ENCODE data around the gene SFRP4.
"Not testable (repeated sequence)": the region's sequence is repeated elsewhere in the genome, so short reads cannot be mapped to it uniquely, and the experiment has no call there.

The SFRP4 gene

DNA sequence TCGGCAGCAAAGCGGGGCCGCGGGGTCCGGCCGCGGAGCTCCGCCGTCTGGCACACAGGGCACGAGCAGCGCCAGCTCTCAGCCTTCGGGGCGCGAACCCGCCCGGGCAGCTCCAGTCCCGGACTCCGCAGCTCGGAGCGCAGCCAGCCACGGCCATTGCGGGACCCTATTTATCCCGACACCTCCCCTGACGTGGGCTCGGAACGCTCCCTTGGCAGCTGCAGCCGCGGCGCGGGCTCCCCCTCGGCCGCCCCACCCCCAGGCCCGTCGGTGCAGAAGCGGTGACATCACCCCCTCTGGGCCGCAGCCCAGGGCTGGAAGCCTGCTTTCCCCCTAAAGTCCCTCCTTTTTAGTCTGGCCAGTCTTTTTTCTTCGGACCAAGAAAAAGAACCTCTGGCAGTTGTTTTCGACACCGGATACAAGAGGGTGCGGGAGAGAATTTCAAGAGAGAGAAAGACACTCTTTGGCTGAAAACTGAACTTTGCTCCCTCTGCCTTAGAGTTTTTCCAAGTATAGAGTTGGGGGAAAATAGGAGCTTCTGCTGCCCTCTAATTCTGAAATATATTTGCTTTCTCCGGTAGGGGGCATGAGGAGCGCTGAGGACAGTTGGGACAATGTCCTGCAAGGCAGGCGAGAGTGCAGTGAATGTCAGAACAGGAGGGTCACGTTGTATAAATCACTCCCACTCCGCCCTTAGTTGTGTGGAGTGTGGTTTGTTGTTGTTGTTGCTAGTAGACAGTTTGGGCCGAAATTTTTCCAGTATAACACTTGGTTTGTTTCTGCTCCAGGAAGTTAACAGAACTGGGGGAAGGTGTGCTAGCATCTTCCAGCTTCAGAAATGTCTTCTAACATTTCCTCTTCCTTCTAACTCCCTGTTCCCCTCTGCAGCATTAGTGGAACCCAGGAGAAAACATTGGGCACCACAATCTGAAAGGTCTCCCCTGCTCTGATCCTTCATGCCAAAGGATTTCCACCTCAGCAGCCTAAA is at the start of gene SFRP4:
TSS of gene SFRP4 (minus strand) at position 145 of the 988 bp plus-strand sequence. CDS start 280 bp downstream, outside the sequence.
- no peak for DNase-seq

DNA sequence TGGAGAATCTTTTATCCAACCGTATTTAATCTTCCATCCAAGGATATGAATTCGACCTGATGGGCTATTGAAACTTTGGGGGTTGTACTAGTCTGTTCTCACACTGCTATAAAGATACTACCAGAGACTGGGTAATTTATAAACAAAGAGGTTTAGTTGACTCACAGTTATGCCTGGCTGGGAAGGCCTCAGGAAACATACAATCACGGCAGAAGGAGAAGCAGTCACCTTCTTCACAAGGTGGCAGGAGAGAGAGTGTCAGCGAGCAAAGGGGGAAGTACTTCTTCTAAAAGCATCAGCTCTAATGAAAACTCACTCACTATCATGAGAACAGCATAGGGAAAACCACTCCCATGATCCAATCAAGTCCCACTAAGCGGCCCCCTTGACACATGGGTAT is 47.6 kb upstream of the SFRP4 start:
- no peak for DNase-seq

DNA sequence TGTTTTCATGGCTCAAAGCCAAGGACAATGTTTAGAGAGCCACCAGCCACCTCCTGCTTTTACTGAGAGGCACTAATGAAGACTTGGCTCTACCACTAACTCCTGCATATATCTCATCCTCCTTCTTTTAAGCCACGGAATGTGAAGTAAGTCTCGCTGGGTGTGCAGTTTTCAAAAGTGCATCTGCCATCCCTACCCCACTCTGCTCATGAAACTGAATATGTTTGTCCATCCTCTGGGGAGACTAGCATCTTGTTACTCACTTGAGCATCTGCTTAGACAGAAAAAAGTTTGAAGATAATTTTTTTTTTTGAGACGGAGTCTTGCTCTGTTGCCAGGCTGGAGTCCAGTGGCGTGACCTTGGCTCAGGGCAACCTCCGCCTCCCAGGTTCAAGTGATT is 44.6 kb upstream of the SFRP4 start:
- no peak for DNase-seq

DNA sequence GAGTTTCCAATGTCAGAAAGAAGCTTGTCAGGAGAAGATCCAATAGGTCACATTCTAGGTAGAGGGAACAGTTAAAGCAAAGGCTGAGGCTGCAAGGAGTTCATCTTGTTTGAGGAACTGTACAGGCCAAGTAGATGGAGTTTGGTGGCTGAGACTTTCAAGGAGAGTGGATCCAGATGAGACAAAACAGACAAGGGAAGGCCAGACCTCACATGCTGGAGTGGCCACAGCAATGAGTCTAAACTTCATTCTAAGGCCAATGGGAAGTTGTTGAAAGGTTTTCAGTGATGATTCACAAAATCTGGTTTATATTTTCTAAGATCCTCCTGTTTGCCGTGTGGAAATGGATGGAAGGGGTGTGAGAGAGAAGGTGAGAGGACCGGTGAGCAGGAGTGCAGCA is 43.9 kb upstream of the SFRP4 start:
- DNase-seq: no peak

DNA sequence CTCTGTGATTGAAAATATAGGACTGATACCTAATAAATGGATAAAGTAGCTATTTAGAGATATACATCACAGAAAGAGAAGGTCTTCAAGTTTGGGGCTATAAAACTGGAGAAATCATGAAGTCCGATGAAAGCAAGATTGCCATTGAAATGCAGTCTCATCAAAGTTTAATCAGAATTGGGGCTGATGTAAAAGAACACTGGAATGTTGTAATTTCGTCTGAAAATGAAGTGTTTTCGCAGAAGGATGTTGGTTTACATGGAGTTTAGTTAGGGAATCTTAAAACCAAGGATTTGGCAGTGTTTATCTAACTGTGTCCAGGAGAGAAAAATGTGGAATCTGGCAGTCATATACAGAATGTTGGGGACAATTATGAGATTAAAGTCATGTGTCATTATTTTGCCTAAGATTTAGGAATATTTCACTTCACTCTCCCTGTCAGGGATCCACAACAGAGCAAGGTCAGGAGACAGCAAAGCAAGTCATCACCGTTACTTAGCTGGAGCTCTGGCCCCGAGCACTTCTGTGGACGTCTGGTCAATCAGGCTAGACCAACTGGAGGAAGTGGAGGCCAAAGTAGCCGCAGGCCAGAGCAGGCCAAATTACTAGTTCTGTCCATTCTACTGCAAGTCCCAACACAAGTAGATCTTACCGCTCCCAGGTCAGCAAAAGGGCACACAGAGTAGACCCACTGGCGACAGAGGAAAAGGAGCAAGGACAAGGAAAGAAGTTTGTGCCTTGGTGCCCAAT is 40.8 kb upstream of the SFRP4 start:
- no peak for DNase-seq

DNA sequence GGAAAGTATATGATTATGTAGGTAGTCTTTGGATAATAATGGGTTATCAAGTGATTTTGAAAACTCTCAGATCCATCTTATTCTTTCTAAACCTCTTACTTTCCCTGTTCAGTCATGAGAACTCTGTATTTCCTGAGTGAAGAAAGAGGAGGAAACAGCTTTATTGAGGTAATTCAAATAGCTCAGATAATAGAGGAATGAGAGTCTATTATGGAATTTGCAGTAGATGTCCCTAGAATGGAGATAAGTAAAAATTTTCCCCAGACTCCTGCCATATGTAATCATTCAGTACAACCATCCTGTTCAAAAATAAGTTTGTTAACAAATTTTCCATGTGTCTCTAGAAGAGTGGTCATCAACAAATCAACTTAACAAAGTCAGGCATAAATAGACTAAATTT is 40.2 kb upstream of the SFRP4 start:
- DNase-seq: no peak

DNA sequence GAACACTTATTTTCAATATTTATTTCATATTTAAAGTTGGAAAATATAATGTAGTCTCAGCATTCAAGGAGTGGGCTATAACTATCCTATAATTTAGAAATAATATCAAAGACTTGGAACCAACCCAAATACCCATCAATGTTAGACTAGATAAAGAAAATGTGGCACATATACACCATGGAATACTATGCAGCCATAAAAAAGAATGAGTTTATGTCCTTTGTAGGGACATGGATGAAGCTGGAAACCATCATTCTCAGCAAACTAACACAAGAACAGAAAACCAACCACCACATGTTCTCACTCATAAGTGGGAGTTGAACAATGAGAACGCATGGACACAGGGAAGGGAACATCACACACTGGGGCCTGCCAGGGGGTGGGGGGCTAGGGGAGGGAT is 37.6 kb upstream of the SFRP4 start:
- DNase-seq: not testable (repeated sequence)

DNA sequence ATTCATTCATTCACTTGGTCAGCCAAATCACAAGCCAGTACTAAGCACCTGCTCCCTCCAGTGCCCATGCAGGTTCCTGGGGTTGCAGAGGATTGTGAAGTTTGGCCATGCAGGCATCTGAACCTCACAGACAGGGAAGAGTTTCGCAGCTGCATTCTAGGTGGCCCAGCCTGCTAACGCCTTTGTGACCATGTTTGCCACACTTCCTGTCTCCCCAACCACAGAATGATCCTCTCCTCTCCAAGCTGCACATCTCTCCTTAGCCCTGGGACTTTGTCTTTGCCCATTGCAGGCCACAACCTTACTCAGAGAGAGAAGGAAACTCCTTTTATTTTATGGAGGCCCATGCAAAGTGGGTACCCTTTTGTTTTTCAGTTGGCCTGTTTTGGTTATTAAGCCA is 35.6 kb upstream of the SFRP4 start:
- no peak for DNase-seq

DNA sequence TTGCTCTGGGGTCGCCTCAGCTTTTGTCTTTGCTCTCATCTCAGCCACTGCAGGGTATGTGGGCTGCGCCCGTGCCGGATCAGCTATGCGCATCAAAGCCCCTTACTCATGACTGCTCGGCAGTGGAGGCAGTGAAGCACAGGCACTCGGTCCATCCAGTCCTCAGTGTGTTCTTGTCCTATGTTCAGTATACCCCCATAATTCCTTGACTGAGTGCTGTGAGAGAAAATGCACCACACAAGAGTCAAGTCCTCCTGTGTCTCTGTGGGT is 31.3 kb upstream of the SFRP4 start:
- no peak for DNase-seq

DNA sequence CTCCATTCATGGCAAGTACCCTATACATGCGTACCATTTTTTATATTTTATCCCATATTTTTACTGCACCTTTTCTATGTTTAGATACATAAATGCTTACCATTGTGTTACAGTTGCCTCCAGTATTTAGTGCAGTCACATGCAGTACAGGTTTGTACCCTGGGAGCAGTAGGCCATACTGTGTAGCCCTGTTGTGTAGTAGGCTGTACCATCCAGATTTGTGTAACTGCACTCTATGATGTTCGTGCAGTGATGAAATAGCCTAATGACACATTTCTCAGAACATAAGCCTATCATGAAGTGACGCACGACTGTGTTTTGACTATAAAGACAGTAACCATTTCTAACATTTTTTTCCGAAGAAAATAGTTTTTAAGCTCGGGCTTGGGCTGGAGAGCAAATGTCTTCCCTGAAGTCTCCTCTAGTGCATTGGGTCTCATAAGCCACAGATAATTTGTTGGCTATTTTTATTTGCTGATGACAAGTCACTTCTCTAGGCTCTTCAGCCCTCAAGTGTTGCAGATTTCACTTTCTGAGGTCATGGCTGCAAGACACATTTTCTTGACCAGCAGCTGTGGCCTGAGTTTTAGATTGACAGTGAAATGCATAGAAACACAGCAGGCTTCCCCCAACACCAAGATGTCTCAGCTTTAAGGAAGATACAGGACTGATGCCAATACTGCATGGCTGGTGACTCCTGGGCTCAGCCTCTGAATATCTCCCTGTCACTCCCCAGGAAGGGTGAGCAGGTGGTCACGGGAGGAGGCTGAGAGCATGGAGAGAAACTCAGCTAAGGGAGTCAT is 30.7 kb upstream of the SFRP4 start:
- DNase-seq: no peak

DNA sequence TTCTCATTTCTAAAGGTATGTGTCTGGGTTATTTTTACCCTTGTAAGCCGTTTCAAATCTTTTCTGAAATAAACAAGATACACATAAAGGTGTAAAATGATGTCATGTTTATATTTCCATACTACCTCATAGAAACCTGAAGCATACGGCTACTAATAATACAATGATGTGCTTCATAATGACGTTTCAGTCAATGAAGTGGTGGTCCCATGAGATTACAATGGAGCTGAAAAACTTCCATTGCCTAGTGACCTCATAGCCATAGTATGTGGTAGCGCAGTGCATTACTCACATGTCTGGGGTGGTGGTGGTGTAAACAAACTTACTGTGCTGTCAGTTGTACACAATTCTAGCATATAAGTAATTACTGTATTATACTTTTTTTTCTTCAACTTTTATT is 28.7 kb upstream of the SFRP4 start:
- DNase-seq: no peak

DNA sequence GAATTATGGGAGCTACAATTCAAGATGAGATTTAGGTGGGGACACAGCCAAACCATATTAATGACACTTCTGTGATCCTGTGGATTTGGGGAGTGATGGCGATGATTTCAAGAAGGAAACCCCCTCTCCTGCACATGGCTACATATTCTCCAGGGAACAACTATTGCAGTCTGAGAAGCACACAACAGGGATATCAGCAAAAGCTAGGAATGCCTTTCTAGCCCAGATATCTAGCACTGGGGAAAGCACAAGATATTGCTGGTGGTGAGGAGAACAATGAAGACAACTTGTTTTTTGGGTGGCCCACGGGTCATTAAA is 28.1 kb upstream of the SFRP4 start:
- DNase-seq: no peak

DNA sequence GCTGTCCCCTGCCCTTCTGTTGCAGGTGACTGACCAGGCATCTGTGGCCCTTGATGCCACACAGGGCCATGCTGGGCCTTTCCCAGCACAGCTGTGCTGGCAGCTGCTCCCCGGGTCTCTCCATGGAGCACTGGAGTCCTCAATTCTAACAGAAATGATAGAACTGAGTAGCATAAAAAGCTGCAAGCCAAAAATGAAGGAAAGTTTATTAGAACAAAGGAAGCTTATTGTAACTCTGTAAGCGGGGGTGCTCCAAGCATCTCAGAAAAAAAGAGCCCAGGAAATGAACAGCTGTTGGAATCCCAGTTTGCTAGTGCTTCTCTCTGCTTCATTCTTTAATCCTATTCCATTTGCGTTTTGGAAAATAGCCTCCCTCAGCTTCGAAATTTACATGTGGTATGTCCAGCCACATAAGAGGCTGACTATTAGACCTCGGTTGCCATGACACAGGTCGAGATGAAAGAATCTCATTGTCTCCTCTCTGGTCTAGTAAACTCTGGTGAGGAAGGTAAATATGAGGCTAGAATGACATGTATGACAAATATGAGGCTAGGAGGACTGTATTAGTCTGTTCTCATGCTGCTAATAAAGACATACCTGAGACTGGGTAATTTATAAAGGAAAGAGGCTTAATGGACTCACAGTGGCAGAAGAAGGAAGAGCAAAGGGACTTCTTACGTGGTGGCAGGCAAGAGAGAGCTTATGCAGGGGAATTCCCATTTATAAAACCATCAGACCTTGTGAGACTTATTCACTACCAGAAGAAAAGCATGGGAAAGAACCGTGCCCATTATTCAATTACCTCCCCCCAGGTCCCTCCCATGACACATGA is 27.5 kb upstream of the SFRP4 start:
- DNase-seq: no peak

DNA sequence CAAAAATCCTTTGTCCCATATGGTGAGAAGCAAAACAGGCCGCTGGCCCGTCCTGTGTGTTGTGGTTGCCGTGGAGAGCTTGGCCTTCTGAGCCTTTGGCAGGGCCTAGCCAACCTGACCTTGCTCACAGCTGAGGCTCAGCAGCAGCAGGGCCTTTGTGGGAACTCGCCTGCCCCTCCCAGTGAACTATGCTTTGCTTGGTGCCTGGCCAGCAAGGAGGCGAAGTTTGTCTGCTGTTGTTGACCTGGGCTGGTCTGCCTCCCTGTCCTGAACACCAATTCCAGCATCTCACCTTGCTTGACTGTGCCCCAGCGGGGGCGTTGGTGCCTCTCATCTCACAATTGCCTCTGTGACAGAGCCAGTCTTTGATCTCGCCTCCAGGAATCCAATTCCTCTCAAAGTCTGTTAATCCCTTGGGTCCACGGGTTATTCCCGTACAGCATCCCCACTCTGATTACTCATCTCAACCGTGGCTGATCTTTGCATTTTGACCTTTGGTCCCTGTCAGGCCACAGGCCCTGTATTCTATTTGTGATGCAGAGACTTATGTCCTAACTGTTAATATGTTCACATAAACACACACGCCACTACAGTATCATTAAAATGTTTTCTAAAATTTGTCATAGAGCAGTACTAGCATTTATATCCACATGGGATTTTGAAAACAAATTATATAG is 26.5 kb upstream of the SFRP4 start:
- no peak for DNase-seq

DNA sequence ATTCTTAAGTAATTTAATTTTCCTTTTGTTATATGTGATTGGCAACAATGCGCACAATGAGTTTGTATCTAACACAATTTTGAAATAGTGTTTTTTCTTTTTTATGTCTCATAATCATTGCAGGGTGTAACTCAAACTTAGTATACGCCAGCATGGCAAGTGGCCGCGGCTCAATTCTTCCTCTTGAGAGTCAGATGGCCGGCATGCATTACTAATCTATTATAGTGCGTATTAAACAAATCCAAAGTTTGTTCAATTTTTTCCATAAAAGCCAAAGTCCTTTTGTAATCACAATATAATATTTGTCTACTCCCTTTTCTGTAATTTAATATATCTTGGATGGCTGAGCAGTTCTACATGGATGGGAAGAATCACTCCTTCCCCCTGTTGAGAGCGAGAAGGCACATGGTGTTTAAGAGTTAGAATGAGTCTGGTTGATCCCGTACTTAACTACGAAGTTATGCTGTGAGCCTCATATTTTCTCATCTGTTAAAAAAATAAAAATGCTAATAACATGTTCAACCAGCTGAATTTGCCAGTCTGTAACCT is 16.5 kb upstream of the SFRP4 start:
- DNase-seq: no peak

DNA sequence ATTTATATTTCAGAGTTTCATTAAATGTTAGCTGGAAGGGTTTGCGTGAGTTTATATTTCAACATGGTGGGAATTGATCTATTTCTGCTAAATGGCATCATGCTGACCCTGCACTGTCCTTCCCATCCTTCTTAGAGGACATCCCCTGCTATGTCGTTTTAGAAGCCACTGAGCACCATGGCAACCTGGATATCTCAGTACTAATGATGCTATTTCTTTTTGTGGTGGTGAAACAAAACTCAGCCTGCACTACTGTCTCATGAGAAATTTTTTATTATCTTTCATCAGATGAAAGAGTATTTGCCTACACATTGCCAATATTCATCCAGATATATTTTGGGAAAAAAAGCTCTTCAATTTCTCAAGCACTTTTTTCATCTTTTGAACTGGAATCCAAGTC is 15.9 kb upstream of the SFRP4 start:
- DNase-seq: no peak

DNA sequence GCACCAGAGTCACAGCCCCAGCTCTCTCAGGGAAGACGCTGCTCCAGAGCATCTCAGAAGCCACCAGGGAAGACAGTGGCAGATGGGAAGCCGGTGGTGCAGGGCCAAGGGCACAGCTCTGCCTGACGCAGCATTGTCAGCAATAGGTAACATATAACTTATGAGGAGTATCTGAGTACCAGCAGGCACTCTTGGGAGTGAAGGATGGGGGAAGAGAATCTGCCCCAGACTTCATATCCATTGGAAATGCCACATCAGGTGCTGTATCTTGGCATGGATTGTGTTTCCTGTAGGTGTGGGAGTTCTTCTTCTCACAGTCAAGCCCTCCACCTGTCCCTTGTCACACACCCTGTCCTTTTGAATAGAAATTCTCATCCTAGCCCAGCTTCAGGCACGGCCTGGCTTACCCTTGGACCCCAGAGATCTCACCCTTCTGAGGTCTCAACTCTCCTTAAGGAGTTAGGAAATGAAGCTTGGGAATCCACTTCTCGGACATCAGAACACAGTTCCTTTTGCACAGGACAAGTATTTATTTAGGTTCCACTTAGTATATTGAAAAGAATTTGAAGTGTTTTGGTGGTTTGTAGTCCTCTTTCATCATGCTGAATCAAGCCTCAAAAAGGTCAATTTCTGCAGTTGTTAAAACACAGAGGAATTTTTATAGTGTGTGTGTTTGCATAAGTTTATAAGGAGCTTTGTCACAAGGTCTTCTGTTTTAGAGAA is 13.8 kb upstream of the SFRP4 start:
- no peak for DNase-seq

DNA sequence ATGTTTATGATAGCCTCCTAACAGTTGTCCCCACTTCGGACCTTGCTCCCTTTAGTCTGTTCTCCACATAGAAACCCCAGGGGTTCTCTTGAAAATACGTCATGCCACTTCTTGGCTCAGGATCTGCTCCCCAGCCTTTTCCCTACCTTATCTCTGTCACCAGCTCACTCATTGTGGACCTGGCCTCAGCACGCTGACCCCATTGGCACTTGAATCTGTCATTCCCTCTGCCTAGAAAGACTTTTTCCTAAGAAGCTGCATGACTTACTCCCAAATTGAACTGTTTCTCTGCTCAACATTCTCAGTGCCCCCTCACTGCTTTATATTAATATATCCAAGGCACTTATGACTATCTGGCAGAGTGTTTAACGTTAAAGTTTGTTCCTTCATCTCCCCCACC is 12.3 kb upstream of the SFRP4 start:
- DNase-seq: no peak

DNA sequence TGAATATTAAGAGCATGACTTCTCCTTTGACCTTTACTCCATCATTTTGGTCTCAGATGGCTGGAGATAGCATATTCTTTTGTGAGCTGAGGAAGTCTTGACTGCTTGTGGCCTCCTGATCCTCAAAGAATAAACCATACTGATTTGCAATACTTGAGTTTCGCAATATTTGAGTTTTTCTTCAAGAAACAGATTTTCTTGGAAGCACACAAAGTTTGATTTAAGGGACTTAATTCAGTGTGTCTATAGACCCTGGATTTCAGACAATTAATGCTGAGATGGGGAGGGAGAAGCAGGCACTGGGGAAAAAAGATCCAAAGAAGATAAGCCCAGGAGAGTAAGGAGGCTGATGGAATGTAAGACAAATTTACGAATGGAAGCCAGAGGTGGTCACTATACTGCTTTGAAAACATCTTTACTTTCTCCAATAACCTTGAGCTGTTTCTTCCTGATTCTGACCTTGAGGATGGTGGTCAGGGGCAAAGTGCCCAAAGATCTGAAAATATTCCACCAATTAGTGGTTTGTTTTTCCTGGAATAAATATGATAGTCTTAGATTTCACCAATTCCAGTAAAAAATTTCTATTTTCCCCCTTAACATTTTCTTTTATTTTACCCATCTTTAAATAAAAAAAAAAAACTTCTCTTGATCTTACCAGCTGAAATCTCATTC is 11.3 kb upstream of the SFRP4 start:
- DNase-seq: no peak

DNA sequence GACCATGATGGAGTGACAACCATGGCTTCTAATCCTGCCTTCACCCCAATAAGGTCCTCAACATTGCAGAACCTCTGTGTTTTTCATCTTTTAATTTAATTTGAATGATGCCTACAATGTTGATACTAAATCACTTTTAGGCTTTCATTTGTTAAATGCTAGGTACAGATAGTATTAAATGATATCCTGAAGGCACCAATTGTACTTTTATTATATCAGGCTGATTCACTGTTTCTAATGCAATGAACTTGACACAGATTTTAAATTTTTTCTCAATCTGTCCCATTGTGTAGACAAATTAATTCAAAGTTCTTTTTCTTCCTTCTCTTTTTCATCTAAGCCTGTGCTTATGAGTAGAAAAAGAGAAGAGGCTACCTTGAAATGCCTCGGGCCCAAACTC is 9.0 kb upstream of the SFRP4 start:
- DNase-seq: no peak

Data from activated naive CD4-positive, alpha-beta T cell treated with anti-CD3 and anti-CD28 coated beads, Interleukin-2, amount 50 U/mL, for 16 hours (primary cell).